Renal cortex interstitium (tissue), 11 donors: Measurements from ENCODE around the gene TMEM179B. TPM values are rescaled to one million over a fixed set of nuclear protein-coding genes. Genes with fewer than 3 reads are reported as not detected.
A peak's percentile ranks its signal among the peaks of the same experiment; 100 is the strongest.
"Not testable (repeated sequence)": the region's sequence is repeated elsewhere in the genome, so short reads cannot be mapped to it uniquely, and the experiment has no call there.

ENCODE experiments used
- DNase-seq, 11 donors: peaks; one replicate each; pipeline ENCODE4 v3.0.0-alpha.2; 2013; ENCODE audit warnings: low read depth in 9 of 11, low spot score in 4 of 11; ENCODE audit errors: extremely low read depth in 1 of 11
- polyA plus RNA-seq, 3 donors: library from polyadenylated mRNA; unstranded; fragments of 120-200 nt; gene quantifications; one replicate each; pipeline ENCODE4 v1.2.1, GENCODE V29; 2013; ENCODE audit not compliant: insufficient read length in 3 of 3

The TMEM179B gene
- polyA plus RNA-seq, 3 donors, result 58.3 to 73.4 (median 71.4) TPM

- DNase-seq, result no peak
Measured at GRCh38 chr11:62810748-62811147, 23.5 kb downstream of the TMEM179B start.

- DNase-seq, result no peak
Measured at GRCh38 chr11:62811659-62812058, 24.5 kb downstream of the TMEM179B start.

- DNase-seq, result no peak
Measured at GRCh38 chr11:62816557-62816956, 29.4 kb downstream of the TMEM179B start.

- DNase-seq, result no peak
Measured at GRCh38 chr11:62817129-62817528, 29.9 kb downstream of the TMEM179B start.

GRCh38 chr11:62823677-62824076 lies 36.5 kb downstream of the TMEM179B start:
- DNase-seq, result no peak

GRCh38 chr11:62828130-62828529 lies 40.9 kb downstream of the TMEM179B start:
- DNase-seq, result not testable (repeated sequence)

GRCh38 chr11:62830904-62831519 lies 43.8 kb downstream of the TMEM179B start:
- peak in 7 of 11 donors; percentile 5 to 73 (median 64) for DNase-seq

GRCh38 chr11:62831520-62832335 lies 44.5 kb downstream of the TMEM179B start, which contains the start of gene STX5:
Gene STX5, minus strand, starts transcription at chr11:62832051. Its CDS starts 808 bp downstream, at chr11:62831243.
- peak; percentile 97 to 99 (median 98) for DNase-seq

- peak in 1 of 11 donors; percentile 11 for DNase-seq
Measured at GRCh38 chr11:62832336-62833234, 45.4 kb downstream of the TMEM179B start, which contains the start of gene TEX54. Gene TEX54, minus strand, starts transcription at chr11:62832841.

GRCh38 chr11:62835336-62835735 lies 48.1 kb downstream of the TMEM179B start:
- DNase-seq, result no peak

- DNase-seq, result peak; percentile 84 to 96 (median 92)
Measured at GRCh38 chr11:62839050-62839945, 52.1 kb downstream of the TMEM179B start, which contains the start of gene WDR74. Gene WDR74, minus strand, starts transcription at chr11:62839590. Its CDS starts 20 bp downstream, at chr11:62839570.

Other genes starting within 250 kb of the TMEM179B start
- 100 to 1,000 TPM; 193 to 231 (median 198) TPM for gene AHNAK, start 240.6 kb upstream of the TMEM179B start, polyA plus RNA-seq
- gene EEF1G, start 213.5 kb upstream of the TMEM179B start, polyA plus RNA-seq, result 1,000 to 10,000 TPM; 2,243 to 2,394 (median 2,287) TPM
- gene TUT1, start 195.9 kb upstream of the TMEM179B start, polyA plus RNA-seq, result 10 to 100 TPM; 21.2 to 27.7 (median 23.7) TPM
- 100 to 1,000 TPM in 2 of 3 donors, 10 to 100 TPM in 1; 79.7 to 105 (median 101) TPM for gene MTA2, start 185.5 kb upstream of the TMEM179B start, polyA plus RNA-seq
- gene EML3, start 174.6 kb upstream of the TMEM179B start, polyA plus RNA-seq, result 10 to 100 TPM; 30.5 to 38.5 (median 34.3) TPM
- gene ROM1, start 174.1 kb upstream of the TMEM179B start, polyA plus RNA-seq, result 1 to 10 TPM; 2.9 to 4.8 (median 3.5) TPM
- 10 to 100 TPM; 20.8 to 42.2 (median 36.5) TPM for gene B3GAT3, start 165.4 kb upstream of the TMEM179B start, polyA plus RNA-seq
- gene GANAB, start 140.8 kb upstream of the TMEM179B start, polyA plus RNA-seq, result 100 to 1,000 TPM; 349 to 398 (median 360) TPM
- gene INTS5, start 134.1 kb upstream of the TMEM179B start, polyA plus RNA-seq, result 10 to 100 TPM; 18.1 to 22.7 (median 19.2) TPM
- gene C11orf98, start 122.2 kb upstream of the TMEM179B start, polyA plus RNA-seq, result 10 to 100 TPM; 56.8 to 59.1 (median 58.5) TPM
- 1 to 10 TPM; 3.8 to 5.9 (median 4.6) TPM for gene CSKMT, start 122.1 kb upstream of the TMEM179B start, polyA plus RNA-seq
- 10 to 100 TPM in 2 of 3 donors, 1 to 10 TPM in 1; 6.4 to 12.5 (median 10.7) TPM for gene UQCC3, start 115.7 kb upstream of the TMEM179B start, polyA plus RNA-seq
- gene LBHD1, start 115.1 kb upstream of the TMEM179B start, polyA plus RNA-seq, result 1 to 10 TPM; 6.3 to 6.8 (median 6.4) TPM
- 100 to 1,000 TPM; 147 to 191 (median 164) TPM for gene UBXN1, start 108.3 kb upstream of the TMEM179B start, polyA plus RNA-seq
- gene LRRN4CL, start 97.9 kb upstream of the TMEM179B start, polyA plus RNA-seq, result 1 to 10 TPM in 2 of 3 donors, under 1 TPM in 1; 0.75 to 1.3 (median 1.1) TPM
- gene BSCL2, start 80.0 kb upstream of the TMEM179B start, polyA plus RNA-seq, result 10 to 100 TPM; 60.1 to 70.8 (median 63.0) TPM
- gene GNG3, start 79.7 kb upstream of the TMEM179B start, polyA plus RNA-seq, result 1 to 10 TPM; 1.4 to 2.6 (median 2.0) TPM
- gene HNRNPUL2, start 59.9 kb upstream of the TMEM179B start, polyA plus RNA-seq, result 10 to 100 TPM; 82.0 to 92.8 (median 92.6) TPM
- 10 to 100 TPM; 38.1 to 48.2 (median 41.8) TPM for gene TTC9C, start 58.9 kb upstream of the TMEM179B start, polyA plus RNA-seq
- gene ZBTB3, start 33.2 kb upstream of the TMEM179B start, polyA plus RNA-seq, result 1 to 10 TPM; 7.3 to 8.1 (median 7.5) TPM
- 100 to 1,000 TPM; 133 to 162 (median 156) TPM for gene POLR2G, start 25.8 kb upstream of the TMEM179B start, polyA plus RNA-seq
- gene TAF6L, start 16.0 kb upstream of the TMEM179B start, polyA plus RNA-seq, result 10 to 100 TPM; 27.1 to 38.7 (median 33.1) TPM
- 10 to 100 TPM; 21.8 to 30.6 (median 29.2) TPM for gene TMEM223, start 4.6 kb downstream of the TMEM179B start, polyA plus RNA-seq
- 100 to 1,000 TPM; 114 to 137 (median 116) TPM for gene NXF1, start 18.0 kb downstream of the TMEM179B start, polyA plus RNA-seq
- 10 to 100 TPM; 51.6 to 57.9 (median 56.7) TPM for gene STX5, start 44.6 kb downstream of the TMEM179B start, polyA plus RNA-seq
- gene TEX54, start 45.4 kb downstream of the TMEM179B start, polyA plus RNA-seq, result under 1 TPM in 1 of 3 donors, not detected in 2; 0.42 TPM
- gene WDR74, start 52.2 kb downstream of the TMEM179B start, polyA plus RNA-seq, result 10 to 100 TPM; 33.7 to 48.3 (median 43.5) TPM
- gene SLC3A2, start 93.5 kb downstream of the TMEM179B start, polyA plus RNA-seq, result 100 to 1,000 TPM; 164 to 215 (median 179) TPM
- under 1 TPM in 2 of 3 donors, not detected in 1; 0.09 to 0.11 TPM for gene CHRM1, start 134.0 kb downstream of the TMEM179B start, polyA plus RNA-seq
- 10 to 100 TPM; 19.7 to 36.9 (median 27.0) TPM for gene SLC22A6, start 197.6 kb downstream of the TMEM179B start, polyA plus RNA-seq
- 10 to 100 TPM; 40.9 to 54.6 (median 53.9) TPM for gene SLC22A8, start 228.4 kb downstream of the TMEM179B start, polyA plus RNA-seq